WTC11 (cell line): ENCODE results near the gene MICAL1.

ENCODE experiments used
- ATF3 ChIP-seq: sonication (generic); formaldehyde crosslinking; conservative IDR thresholded peaks from 2 replicates; pipeline ENCODE4 v1.8.1; 2022; ENCODE audit warnings: mild to moderate bottlenecking, missing genetic modification reagents
- CTCF ChIP-seq: fragments of 200-600 bp; IDR thresholded peaks from 2 replicates; pipeline ENCODE4 v1.8.0; 2022; ENCODE audit warnings: antibody characterized with exemption
- E2F1 ChIP-seq: sonication (generic); formaldehyde crosslinking; IDR thresholded peaks from 2 replicates; pipeline ENCODE4 v1.8.0; 2022; ENCODE audit warnings: mild to moderate bottlenecking, missing genetic modification reagents
- FOXP1 ChIP-seq: sonication (generic); formaldehyde crosslinking; IDR thresholded peaks from 2 replicates; pipeline ENCODE4 v1.8.0; 2022; ENCODE audit warnings: missing genetic modification reagents, mild to moderate bottlenecking, moderate library complexity, borderline replicate concordance
- IRF1 ChIP-seq: sonication (generic); formaldehyde crosslinking; IDR thresholded peaks from 2 replicates; pipeline ENCODE4 v1.8.0; 2023; ENCODE audit warnings: missing genetic modification reagents
- MYBL2 ChIP-seq: sonication (generic); formaldehyde crosslinking; IDR thresholded peaks from 2 replicates; pipeline ENCODE4 v1.8.1; 2023; ENCODE audit warnings: mild to moderate bottlenecking, moderate library complexity, missing genetic modification reagents
- NR3C1 ChIP-seq: sonication (generic); formaldehyde crosslinking; conservative IDR thresholded peaks from 2 replicates; pipeline ENCODE4 v1.8.1; 2023; ENCODE audit warnings: low read depth, mild to moderate bottlenecking, missing genetic modification reagents
- SMAD3 ChIP-seq: sonication (generic); formaldehyde crosslinking; IDR thresholded peaks from 2 replicates; pipeline ENCODE4 v1.8.0; 2022; ENCODE audit warnings: missing genetic modification reagents, mild to moderate bottlenecking, borderline replicate concordance
- TCF7 ChIP-seq: sonication (generic); formaldehyde crosslinking; IDR thresholded peaks from 2 replicates; pipeline ENCODE4 v1.8.0; 2022; ENCODE audit warnings: mild to moderate bottlenecking, low read depth, missing genetic modification reagents, moderate library complexity
- USF2 ChIP-seq: sonication (generic); formaldehyde crosslinking; IDR thresholded peaks from 2 replicates; pipeline ENCODE4 v1.8.1; 2023; ENCODE audit warnings: mild to moderate bottlenecking, missing genetic modification reagents, moderate library complexity
- ZNF317 ChIP-seq: sonication (generic); formaldehyde crosslinking; IDR thresholded peaks from 2 replicates; pipeline ENCODE4 v1.8.1; 2023; ENCODE audit warnings: low read depth, mild to moderate bottlenecking, moderate library complexity, missing genetic modification reagents, borderline replicate concordance

GRCh38 chr6:109486068-109486467, 30.5 kb upstream of the MICAL1 start:
- TF ChIP-seq E2F1 (no peak), MYBL2 (CRISPR knock-in tag) (no peak), CTCF (no peak), NR3C1 (no peak), USF2 (CRISPR knock-in tag) (no peak), FOXP1 (CRISPR knock-in tag) (no peak), ATF3 (CRISPR knock-in tag) (no peak), ZNF317 (CRISPR knock-in tag) (no peak), IRF1 (CRISPR knock-in tag) (no peak), TCF7 (CRISPR knock-in tag) (no peak), SMAD3 (no peak)
